Measurements from ENCODE around the gene ARHGAP26.

DNA sequence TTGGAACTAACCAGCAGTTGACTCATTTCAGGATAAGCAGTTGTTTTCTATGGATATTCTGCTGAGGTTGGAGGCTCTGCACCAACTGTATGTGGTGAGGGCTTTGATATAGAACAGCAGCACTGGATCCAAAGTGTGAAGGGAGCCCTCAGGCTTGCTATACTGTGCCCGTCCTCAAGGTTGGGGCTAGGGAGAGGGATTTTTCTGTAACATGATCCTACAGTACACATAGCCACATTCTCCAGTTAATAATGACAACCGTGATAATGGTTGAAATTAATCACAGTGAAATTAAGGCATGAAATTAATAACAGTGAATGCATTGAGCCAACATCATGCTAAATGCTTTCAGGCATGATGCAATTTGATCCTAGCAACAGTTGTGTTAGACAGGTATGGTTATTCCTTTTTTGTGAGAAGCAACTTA is 36.7 kb downstream of the ARHGAP26 start:
- TF ChIP-seq POLR2A (IDR thresholded peaks at IDR 0.05; ENCODE audit: borderline replicate concordance, extremely low read depth, insufficient read depth, insufficient read length) (no peak), TCF7L2 (IDR thresholded peaks at IDR 0.05; ENCODE audit: borderline replicate concordance, extremely low read depth, insufficient read depth, insufficient read length) (no peak), POLR2AphosphoS5 (IDR thresholded peaks at IDR 0.05; ENCODE audit: low read depth, low read length) (no peak)
